GM18867 (cell line): ENCODE data around the gene RAI1.

ENCODE experiments used
- ATAC-seq: cut with Tn5 transposase; IDR thresholded peaks from one replicate; pipeline ENCODE4 v1.9.1; 2021; ENCODE audit warnings: mild to moderate bottlenecking, moderate library complexity; ENCODE audit not compliant: unreplicated experiment

RAI1 gene

DNA sequence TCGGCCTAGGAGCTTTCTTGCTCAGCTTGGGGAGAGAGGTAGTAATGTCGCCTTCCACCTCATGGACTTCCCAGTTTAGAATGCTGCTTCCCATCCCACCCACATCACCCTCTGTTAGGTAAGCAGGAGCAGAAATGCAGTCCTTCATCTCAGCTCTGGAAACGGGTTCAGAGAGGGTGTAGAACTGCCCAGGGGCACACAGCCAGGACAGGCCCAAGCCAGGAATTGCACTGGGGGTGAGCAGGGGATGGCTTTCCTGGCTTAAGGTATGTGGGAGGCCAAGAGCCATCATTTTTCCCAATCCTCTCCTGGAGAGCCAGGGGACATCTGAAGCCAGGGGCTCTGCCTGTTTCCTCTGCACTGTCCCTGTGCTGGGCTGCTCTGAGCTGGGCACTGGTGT lies 33.6 kb downstream of the RAI1 start:
- no peak for ATAC-seq

DNA sequence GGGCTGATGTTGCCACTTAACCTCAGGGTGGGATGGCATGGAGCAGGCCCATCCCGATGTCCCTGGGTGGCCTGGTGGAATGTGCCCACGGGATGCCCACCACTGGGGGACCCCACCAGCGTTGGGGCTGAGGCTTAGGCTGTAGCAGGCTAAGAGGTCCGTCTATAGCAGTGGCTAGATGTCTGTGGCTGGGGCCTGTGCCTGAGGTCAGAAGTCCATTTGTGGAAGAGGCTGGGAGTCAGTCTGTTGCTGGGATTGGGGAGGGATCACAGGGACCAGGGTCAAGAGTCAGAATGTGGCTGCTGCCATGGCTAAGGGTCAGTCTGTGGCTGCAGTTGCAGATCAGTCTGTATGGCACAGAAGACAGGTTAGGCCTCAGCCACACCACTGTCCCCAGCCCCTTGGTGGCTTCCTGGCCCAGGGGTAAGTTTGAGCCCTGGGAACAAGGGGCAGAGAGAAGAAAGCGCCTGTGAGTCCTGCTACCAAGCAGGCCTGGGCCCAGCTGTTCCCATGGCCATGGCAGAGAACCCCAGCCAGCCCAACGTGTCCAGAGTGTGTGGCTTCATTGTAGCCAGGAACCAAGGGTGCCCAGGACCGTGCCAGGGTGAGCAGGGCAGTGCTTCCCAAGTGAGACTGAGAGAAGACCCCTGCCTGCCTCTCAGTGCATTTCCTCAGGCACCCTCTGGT lies 35.7 kb downstream of the RAI1 start:
- ATAC-seq: no peak

DNA sequence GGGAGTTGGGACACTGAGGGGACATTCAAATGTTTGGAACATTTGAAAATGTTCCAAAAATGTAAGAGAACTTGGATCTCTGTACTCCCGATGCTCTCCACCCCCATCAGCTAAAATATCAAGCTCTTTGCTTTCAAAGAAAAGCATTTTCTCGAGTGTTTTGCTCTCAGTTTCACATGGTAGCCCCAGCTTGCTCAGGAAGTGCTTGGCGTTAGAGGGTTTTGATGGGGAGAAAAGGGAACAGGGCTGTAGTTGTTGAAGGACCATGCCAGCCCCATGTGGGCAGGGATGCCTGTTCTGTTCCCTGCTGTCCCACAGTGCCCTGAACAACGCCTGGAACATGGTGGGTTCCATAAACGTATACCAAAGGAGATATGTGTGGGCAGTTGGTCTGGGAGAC lies 37.0 kb downstream of the RAI1 start:
- no peak for ATAC-seq

DNA sequence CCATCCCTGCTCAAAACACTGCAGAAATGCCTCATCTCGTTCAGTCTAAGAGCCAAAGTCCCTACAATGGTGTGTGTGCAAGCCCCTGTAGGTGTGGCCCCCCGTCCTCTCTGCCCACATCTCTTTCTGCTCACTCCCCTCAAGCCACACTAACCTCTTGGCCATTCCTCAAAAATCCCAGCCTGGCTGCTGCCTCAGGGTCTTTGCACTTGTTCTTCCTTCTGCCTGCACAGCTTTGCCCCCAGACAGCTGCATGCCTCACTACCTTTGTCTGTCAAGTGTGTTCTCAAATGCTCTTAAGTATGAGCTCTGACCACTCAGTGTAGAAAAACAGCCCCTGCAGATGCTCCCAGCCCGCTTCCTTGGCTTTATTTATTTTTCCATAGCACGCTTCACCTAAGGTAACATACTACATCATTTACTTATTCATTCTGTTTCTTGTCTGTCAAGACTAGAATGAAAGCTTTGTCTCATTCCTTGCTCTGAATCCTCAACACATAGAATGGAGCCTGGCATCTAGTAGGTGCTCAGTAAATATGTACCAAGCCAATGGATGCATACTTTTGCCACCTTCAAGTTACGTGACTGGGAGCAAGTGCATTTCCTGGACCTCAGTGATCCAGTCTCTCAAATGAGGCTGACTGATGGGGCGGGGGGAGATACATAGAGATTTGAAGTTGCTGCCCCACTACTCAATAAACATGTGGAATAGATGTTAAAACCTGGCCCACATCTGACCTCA lies 38.1 kb downstream of the RAI1 start:
- ATAC-seq: no peak

DNA sequence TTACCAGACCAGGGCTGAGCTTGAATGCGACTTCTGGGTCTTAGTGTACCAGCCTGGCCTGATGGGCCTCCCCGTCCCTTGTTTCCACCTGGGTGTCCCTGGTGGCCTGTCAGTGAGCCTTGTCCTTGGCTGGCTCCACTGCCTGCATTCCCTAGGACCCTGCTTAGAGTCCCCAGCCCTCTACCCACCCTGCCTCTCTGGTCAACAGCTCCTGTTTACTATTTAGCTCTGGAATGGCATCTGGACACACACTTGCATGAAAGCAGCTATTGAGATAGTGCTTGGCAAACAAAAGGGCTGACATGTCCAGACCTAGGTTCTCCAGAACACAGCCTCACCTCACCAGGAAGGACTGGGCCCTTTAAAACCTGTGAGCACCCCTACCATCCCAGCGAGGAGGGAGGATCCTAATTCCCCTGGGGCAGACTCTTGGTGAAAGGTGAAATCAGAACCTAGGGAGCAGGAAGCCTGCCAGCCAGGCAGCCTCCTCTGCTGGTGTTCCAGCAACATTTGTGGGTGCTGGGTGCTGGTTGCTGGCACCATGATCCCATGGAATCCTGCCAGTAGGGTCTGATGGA lies 38.8 kb downstream of the RAI1 start:
- no peak for ATAC-seq

DNA sequence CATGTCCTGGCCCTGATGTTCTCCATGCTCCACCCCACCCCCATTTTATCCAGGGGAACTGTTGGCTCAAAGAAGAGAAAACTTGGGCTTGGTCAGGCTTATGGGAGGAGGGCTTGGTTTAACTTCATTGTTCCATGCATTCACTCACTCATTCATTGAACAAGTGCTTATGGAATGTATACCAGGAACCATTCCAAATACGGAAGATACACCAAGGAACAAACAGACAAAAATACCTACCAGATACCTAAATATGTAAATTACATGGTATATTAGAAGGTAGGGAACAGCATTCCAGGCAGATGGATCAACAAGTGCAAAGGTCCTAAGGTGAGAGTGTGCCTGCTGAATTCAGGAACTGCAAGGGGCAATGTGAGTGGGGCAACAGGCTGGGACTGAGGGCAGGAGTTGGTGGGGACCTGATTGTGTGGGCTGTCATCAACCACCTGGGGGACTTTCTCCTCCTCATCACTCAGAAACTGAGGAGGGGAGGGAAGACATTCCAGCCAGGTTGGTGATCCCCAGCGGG lies 39.9 kb downstream of the RAI1 start:
- no peak for ATAC-seq

DNA sequence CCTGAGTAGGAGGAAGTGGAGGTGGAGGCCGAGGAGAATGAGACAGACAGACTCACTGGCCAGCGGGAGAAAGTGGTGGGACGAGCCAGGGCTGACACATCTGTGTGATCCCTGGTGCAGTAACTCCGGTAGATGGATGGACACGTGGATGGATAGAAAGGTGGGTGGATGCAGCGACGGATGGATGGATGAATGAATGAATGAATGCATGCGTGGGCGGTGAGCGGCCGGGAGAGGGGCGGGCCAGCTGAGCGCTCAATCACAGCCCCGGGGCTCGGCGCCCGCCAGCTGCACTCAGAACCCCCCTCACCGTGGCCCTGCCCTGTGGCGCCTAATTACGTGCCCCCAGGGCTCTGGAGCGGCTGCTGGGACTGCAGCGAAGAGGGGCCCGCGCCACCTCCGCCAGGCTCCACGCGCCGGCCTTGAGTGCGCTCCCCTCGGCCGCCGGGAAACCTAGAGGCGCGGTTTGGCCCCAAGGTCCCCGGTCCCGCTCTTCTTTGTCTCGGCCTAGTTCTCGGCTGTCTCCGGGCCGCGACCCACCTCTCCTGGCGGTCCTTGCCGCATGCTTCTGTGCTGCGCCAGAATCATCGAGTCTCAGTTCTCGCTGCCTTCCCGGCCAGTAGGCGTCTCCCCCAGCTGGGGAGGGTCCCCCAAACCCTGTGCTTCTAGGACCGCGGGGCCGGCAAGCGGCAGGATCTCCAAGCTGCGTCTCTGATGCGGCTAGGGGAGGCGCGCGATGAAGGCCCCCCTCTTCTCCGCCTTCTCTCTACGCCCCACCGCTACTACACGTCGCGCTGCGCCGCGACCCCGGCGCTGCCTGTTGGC lies 41.0 kb downstream of the RAI1 start:
- no peak for ATAC-seq

DNA sequence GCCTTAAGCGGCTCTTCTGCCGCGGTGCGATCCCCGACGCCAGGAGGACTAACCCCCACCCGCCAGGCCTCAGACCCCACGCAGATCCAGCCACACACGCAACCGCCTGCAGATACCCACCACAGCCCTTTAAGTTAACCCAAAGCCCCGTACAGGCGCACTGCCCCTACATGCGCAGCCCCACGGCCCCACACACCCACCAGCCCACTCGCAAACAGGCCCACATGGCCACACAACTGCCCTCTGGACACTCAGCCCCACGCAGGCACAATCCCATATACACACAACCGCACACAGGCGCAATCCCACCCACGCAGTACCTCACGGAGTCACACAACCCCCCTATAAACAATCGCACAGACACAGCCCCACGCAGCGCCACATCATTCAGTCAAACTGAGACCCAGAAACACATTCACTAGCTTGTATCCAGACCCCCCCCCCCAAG lies 41.7 kb downstream of the RAI1 start:
- no peak for ATAC-seq

DNA sequence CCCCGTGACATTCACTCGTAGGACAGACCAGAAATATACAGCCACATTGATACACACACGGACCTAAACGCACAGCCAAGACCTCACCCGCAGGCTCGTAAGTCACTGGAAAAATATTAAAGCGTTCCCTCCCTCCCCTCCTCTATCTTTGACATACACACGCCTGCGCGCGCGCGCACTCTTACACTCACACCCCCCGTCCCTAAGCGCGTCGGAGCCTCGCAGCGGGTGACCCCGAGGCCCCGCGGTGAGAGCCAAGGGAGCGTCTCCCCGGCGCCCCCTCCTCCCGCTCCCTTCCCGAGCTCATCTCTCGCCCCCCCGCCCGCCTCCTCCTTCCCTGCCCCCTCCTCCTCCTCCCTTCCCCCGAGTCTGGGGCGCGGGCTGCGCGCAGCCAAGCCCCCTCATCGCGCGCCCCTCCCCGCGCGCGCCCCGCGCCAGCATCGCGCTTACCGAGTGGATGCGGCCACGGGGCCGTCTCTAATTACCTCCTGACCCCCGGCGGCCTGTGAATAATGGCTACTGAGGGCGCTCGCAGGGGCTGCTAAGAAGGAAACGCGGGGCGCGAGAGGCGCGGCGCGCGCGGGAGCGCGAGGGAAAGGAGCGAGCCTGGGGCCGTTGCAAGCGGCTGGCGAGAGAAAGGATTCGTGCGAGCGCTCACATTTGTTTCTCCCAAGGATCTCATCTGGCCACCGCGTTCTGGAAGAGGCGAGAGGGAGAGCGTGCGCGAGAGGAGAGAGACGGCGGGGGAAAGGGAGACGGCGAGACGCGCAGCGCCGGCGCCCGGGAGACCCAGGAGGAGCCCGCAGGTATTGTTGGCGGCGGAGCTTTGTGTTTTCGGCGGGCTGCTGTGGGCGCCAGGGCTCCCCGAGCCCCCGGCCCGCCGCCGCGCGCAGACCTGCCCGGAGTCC lies 42.4 kb downstream of the RAI1 start:
- no peak for ATAC-seq

DNA sequence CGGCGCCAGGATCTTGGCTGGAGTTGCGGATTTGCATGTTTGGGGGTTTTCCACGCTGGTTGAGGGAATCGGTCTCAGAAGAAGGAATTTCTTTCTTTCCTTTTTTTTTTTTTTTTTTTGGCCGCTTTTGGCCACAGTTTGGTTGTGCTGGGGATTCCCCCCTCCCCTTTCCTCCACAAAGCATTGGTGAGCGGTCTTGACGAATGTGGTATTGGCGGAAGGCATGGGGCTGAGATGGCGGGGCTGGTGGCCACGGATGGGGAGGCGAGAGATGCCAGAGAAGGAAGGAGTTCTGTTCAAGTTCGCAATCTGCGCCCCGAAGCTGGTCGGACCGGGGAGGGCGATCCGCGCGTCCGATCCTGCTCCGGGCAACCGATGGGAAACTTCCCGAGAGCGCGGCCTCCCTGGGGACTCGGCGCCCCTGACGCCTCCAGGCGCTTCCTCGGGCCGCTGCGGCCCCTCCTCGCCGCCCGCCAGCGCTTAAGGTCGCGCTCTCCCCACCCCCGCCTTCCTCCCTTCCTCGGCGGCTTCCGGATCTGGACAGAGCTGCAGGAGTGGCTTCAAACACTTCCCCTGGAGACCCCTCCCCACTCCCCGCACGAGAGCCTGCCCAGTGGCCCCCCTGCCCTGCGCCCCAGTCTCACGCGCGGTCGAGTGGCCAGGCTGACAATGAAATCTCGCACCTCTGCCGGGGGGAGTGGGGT lies 43.2 kb downstream of the RAI1 start:
- ATAC-seq: no peak

DNA sequence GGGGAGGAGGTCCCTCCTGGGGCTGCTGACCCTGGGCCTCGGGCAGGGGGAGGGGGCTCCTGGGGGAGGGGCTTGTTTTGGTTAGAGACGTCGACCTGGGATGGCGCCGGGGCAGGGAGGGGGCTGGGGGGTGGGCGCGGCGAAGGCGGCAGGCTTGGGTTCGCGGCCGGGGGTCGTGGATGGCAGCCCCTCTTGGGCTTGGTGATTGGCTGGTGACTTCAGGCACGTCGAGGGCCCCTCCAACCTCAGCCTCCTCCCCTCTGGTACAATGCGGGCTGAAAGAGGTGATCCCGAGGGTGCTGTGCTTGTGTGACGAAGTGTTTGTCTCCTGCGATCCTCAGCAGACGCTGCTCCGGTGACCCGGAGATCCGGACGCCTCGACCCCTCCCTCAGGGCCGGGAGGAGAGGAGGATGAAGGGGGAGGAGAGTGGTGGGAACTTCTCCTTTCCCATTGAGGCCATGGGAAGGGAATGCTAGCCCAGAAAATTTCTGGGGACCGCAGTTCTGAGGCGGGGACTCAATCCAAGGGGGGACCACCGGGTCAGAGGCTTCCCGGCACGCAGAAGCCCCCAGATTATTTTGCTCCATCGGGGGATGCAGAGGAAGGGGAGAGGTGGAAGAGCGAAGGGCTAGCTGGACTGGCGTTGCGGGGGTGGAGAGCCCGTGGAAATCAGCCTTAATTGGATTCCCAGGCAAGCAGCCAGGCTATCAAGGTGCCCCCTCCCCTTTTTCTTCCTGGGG lies 43.9 kb downstream of the RAI1 start:
- no peak for ATAC-seq

DNA sequence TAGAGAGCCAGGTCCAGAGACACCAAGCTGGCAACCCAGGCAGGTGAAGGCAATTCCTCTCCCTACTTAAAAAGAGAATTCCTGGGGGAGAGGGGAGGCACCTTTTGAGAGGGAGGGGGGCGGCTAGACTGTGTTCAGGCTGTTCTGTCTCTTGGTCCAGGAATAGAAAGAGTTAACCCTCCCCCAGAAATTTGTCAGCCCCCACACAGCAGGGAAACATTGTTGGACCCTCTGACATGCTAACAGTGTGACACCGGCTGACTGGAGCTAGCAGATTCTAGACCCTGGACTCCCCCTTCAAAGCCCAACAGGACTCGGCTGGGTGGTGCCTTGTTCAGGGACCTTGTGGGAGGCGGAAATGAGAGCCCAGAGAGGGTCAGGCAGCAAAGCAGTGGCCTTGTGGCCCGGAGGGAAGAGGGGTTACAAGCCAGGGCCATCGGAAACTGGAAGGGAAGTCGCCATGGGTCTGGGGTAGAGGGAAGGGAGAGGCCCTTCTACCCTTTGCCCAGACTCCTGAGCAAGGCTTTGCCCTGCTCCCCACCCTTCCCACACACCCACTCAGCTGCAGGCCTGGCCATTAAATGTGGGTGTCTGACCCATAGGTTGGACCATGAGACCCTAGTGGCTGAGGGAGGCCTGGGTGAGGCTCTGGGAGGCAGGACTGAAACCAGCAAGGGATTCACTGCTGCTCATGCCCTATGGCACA lies 44.6 kb downstream of the RAI1 start:
- no peak for ATAC-seq

DNA sequence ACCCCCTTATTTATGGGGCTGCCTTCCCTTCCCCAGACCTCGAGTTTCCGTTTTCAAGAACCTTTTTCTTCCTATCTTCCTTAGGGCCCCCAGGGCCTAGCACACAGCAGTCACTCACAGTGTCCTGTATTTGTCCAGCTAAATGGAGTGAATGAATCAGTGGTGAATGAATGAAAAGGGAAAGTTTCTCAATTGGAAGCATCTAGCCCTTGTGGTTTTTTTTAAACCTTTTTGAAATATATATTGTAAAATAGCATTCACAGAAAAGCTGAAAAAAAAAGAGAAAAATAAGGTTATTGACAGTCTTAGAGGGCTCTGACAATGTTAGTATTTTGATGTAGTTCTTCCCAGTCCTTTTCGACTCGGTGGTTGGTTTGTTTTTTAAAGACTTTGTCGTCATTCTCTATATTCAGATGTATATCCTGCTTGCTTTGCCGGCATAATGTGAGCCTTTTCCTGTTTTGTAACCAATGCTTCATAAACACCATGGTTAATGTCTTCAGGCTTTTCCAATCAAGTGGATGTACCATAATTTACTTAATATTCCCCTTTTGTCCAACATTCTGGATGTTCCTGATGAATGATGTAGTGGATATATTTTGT lies 45.3 kb downstream of the RAI1 start:
- ATAC-seq: no peak

DNA sequence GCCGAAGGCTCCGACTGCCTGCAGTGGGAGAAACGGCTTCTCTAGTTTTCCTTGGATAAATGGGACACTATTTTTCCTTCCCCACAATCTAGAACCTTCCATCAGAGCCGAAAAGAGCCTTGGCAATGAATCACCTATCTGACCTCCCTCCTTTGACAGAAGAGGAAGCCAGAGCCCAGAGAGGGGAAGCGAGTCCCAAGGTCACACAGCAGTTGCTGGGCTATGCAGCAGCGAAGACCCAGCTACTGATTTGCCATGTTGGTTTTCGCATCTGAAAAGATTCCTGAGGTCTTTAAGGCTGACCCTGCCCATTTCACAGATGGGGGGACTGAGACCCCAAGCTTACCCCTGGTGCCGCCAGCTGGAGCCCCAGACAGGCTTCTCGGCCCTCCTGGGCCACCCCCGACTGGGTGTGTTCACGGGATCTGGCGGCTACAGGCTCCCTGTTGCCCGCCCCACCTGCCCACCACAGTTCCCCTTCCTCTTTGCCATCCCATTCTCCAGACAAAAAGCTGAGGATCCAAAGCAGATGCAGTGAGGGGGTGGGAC lies 45.9 kb downstream of the RAI1 start:
- ATAC-seq: no peak

DNA sequence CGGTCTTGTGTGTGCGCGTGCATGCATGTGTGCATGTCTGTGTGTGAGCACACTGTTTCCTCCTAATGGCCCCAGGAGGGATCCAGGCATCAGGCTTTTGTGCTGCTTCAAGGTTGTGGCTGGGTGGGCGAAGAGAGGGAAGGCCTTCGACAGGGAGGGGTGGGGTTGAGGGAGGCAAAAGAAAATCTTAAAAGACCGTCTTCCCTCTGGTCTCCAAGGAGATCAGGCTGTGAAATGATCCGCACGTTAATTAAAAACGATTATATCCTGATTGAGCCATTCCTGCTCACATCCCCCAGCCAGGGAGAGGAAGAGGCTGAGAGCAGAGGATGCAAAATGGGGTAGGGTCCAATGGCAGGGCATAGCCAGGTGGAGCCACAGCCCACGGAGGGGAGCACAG lies 46.9 kb downstream of the RAI1 start:
- no peak for ATAC-seq

DNA sequence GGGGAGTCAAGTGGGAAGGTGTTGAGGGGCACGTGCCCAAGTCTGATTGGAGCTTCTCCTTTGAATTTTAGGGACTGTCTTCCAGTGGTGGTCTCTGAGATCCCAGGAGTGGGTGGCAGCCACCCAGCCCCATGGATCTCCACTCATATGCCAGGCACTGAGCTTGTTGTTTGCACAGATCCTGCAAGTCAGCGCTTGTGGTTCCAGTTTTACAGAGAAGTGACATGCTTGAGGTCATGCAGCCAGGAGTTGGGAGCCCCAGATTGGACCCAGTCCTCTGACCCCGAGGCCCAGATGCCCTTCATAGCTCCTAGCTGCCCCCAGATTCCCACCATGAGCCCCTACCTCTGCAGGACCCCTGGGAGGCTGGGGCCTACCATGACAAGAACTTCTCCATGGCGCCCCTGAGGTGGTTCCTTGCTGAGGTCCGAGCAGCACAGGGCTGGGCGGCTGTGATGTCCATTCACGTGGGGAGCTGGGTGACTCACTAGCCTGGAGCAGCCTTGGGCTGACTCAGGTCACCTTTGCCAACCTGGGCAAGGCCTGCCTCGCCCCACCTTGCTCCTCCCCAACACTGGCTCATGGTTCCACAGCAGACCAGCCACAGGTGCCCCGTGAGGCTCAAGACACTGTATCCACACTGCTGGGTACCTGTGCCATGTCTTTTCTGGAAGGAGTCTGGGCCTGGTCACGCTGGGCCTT lies 47.4 kb downstream of the RAI1 start:
- no peak for ATAC-seq
